M059J (cell line): ENCODE data around the gene NET1. TPM values are rescaled to one million over a fixed set of nuclear protein-coding genes. Genes with fewer than 3 reads are reported as not detected.
"Not testable (repeated sequence)": the region's sequence is repeated elsewhere in the genome, so short reads cannot be mapped to it uniquely, and the experiment has no call there.

Source experiments
- DNase-seq: peaks from one replicate; pipeline ENCODE4 v3.0.0-alpha.2; 2012; ENCODE audit warnings: low read depth
- total RNA-seq: library from RNA; depleted of rRNA; stranded (reverse); fragments of >200 nt; shearing (Covaris generic); gene quantifications from 2 replicates; pipeline ENCODE4 v1.2.3, GENCODE V29; 2014

Gene NET1
- total RNA-seq, 1 experiment from 2014 or later = 16.3 TPM

DNA sequence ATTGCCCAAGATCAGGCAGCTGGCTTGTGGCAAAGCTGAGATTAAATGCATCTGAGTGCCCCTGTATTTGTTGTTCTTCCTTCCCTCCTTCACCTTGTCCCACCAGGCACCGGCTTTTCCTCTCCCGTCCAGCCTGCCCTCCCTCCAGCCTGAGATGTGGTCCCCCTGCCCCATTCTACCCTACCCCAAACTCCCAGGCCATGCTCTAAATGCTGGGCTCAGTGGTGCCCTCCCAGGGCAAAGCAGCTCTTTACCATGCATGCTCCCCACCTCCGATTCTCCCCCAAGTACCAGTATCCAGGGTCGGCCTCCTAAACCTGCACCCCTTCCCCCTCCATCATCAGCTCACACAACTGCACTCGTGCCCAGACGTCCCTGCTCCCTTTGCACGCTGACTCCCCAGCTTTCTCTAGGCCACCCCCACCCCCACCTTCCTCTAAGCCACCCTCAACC is 50.5 kb downstream of the NET1 start:
- DNase-seq = no peak

DNA sequence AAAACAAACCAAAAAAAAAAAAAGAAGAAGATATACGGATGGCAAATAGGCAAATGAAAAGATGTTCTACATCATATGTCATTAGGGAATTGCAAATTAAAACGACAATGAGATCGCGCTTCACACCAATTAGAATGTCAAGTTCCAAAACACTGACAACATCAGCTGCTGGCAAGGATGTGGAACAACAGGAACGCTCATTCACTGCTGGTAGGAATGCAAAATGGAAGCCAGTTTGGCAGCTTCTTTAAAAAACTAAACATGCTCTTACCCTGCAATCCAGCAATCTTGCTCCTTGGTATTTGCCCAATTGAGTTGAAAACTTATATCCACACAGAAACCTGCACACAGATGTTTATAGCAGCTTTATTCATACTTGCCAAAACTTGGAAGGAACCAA is 52.2 kb downstream of the NET1 start:
- no peak for DNase-seq

DNA sequence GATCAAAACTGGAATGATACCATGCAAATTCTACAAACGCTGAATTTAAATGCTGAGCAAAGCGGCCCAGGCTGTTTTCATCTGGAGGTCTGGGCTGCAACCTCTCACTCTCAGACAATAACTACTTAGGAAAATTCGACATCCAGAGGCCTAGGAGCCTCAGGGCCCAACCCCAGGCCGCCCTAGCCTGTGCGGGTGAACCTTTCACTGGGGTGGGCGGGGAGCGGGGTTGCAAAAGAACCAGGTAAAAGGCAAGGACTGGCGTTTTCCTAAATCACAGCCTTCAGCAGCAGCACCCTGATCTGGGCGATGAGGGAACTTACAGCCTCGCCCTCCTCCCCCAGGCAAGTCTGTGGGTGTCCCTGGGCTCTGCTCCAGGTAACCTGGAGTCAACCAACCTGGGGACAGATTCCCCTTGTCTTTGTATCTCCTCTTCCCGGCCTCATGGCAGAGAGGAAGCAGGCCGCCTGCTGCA is 53.7 kb downstream of the NET1 start:
- no peak for DNase-seq

DNA sequence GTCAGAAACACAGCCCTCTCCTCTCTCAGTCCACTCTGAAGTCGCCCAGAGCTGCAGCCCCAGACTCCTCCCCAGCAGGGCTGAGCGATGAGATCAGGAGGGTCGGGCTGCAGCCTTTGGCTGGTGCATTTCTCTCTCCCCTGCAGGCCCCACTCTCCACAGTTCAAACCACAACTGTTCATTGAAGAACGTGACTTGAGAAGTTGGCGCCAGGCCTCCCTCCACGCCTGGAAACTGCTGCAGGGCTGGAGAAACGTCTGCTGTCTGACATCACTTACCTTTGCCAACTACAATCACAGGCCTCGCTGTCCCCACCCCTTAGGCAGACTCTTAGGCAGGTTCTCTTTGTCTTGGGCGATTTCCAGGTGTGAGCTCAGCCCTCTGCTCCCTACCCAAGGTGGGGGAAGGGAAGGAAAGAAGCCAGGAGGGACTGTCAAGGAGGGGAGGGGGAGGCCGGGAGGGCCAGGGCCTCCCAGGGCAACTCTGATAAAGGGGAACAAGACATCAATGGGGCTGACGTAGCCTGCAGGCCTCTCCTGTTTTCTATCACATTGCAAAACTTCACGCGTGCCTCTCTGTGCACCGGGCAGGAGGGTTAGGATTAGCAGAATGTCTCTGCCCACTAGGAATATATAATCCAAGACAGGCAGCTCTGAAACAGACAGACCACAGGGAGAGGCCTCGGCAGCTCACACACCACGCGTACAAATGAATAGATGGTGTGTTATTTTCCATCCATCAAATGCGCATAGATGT is 54.3 kb downstream of the NET1 start:
- peak; percentile 83 for DNase-seq

DNA sequence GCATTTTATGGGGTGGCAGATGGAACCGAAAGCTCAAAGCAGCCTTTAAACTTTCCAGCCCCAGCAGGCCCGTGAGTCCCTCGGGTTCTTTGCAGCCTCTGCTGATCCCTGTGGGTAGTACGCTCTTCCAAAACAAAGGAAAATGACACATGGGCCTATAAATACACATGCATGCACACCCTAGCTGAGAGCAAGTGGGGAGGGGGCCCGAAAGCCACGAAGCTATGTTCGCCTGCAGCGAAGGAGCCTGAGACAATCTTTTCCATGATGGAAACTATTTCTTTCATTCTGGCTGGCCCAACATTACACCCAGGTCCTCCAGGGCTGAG is 54.8 kb downstream of the NET1 start:
- DNase-seq = no peak

DNA sequence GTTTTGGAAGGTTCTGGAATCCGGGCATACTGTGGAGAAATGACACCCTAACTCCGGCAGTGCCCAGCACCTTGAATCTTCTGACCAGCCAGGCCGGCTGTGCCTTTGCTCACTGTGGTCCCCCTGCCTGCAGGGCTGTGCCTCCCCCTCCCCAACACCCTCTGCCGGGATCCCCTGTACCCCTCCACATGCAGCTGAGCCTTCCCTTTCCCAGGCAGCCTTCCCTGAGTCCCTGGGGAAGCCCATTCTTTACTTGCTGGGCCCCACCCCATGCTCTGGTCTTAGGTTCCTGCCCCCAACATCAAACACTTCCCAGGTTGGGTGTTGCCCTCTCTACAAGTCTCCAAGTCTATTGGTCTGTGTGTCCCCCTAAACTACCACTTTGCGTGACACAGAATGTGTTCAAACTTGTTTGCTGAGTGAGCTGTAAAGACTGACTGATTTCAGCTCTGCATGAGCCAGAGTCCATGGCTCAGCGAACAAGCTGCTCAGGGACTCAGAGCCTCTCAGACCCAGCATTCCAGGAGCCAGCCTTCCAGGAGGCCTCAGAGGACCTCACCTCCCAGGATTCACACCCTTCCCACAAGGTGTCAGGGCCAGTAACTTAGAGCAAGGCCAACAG is 55.4 kb downstream of the NET1 start:
- DNase-seq = no peak

DNA sequence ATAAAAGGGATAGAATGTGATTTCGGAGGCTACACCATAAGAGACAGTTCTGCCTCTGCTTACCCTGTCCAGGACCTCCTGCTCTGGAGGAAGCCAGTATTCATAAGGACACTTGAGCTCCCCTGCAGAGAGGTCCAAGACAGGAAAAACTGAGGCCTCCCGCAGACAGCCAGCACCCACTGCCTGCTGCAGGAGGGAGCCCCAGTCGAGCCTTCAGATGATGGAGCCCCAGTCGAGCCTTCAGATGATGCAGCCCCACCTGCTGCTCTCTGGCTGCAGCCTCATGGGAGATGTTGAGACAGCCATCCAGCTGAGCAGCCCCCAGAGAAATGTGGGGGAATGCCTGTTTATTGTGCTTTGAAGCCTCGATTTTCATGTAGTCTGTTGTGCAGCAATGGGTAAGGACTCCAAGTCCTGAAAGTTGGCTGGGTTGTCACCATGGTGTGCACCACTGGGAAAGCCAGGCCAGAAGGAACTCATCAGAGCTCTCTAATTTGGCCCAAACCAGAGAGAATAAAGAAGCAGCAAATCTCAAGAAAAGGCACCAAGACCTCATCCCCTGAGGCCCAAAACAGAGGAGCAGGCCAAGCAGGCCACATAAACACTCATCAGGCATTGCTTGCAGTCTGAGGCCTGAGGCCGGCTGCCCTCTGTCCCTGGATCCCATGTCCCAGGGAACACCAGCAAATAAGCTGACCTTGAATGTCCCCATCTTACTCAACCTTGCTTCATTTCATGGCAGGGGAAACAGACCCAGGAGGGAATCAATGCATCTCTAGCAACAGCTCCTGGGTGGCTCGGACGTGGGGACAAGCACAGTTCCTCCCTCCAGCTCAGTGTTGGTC is 56.1 kb downstream of the NET1 start:
- no peak for DNase-seq

DNA sequence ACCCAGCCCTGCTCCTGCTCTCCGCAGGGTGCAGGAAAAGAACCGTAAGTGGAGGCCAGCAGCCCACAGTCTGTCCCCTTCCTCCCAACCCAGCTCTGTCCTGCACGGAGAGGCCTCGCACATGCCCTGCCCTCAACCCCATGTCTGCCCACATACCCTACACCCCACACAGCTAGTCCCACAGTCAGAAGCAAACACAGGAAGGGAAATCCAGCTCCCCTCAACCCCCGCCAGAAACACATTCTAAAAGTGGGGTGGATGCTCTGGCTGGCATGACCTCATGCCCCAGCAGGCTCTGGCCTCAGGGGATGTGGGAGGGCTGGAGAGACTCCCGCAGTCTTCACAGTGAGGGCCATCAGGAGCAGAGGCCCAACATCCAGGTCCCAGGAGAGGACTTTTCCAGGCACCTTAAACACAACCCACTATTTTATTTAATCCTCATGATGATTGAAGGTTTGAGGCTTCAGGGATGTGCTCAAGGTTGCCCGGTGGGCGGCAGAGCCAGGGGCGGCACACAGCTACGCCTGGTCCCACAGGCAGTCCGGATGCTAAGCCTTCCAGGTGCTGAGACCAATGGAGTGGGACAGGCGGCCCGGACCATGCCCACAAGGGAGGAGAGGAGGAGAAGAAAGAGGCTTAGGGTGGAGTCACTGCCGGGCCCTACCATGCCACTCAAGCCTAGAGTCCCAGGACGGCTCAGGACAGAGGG is 57.1 kb downstream of the NET1 start:
- DNase-seq = no peak

DNA sequence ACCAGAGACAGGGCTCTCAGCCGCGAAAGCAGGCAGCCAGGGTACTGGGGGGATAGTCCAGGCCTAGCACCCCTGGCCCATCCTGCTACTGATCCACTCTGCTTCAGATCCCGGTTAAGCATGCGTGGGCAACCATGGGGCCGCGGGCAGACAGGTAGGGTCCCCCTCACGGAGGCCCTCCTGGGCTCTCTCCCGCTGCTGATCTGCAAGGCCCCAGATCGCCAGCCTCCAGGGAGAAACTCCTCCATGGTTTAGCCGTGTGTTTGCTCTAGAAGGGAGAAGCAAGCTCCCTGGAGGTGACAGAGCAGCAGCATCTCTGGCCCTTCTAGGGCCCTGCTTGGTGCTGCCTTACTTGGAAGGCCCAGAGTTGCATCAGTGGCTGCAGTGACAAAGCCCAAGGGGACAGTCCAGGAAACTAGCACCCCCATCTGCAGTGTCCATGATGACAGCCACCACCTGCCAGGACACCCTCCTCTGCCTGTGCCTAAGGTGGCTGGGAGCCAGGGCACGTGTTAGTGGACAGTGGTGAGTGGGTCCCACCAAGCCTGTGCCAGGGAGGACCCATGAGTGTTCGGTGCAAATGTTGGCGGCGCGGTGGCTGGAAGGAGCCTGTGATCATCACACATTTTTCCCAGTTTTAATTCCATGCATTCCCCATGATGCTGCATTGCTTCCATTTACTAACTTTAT is 57.9 kb downstream of the NET1 start:
- DNase-seq = no peak

DNA sequence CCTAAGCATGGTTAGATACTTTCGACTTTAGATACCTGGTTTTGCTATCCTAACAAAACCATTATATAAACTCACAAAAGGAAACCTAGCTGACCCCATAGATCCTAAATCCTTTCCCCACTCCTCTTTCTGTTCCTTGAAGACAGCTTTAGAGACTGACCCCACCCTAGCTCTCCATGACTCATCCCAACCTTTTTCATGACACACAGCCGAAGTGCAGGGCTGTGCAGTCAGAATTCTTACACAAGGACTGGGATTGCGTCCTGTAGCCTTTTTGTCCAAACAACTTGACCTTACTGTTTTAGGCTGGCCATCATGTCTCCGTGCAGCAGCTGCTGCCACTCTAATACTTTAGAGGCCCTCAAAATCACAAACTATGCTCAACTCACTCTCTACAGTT is 62.3 kb downstream of the NET1 start:
- not testable (repeated sequence) for DNase-seq

DNA sequence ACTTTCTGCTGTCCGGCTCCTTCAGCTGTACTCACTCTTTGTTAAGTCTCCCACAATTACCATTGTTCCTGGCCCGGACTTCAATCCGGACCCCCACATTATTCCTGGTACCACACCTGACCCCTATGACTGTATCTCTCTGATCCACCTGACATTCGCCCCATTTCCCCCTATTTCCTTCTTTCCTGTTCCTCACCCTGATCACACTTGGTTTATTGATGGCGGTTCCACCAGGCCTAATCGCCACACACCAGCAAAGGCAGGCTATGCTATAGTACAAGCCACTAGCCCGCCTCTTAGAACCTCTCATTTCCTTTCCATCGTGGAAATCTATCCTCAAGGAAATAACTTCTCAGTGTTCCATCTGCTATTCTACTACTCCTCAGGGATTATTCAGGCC is 62.7 kb downstream of the NET1 start:
- not testable (repeated sequence) for DNase-seq

DNA sequence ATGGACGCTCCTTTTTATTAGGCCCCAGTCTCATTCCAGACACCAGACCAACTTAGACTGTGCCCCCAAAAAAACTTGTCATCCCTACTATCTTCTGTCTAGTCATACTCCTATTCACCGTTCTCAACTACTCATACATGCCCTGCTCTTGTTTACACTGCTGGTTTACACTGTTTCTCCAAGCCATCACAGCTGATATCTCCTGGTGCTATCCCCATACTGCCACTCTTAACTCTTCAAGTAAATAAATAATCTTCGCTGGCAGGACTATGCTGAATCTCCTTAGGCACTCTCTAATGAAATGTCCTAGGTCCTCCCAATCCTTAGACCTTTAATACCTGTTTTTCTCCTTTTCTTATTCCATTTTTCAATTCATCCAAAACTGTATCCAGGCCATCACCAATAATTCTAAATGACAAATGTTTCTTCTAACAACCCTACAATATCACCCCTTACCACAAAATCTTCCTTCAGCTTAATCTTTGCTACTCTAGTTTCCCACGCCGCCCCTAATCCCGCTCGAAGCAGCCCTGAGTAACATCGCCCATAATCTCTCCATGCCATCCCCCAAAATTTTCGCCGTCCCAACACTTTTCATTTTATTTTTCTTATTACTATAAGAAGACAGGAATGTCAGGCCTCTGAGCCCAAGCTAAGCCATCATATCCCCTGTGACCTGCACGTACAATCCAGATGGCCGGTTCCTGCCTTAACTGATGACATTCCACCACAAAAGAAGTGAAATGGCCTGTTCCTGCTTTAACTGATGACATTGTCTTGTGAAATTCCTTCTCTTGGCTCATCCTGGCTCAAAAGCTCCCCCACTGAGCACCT is 63.8 kb downstream of the NET1 start:
- DNase-seq = not testable (repeated sequence)

DNA sequence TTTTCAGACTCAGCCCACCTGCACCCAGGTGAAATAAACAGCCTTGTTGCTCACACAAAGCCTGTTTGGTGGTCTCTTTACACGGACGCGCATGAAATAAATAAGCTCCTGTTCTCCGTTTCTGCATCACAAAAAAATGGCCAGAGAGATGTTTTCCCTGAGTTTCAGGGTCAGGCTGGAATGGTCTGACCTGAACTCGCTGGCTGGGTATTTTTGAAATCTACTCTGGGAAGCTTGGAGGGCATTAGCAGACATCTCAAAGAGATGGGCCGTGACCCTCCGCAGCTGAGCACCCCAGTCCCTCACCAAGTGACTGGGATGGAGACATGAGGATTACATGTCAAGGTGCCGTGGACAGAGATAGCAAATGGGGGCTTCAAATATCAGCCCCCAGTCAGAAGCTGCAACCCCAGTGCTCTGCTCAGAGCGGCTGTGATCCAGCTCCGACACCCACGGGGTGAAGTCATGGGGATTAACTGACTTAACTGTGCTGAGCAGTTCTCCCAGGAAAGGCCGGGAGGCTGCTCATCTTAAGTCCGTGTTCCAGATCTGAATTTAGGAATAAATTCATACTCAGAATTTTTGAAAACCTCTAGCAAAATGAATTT is 64.7 kb downstream of the NET1 start:
- no peak for DNase-seq

DNA sequence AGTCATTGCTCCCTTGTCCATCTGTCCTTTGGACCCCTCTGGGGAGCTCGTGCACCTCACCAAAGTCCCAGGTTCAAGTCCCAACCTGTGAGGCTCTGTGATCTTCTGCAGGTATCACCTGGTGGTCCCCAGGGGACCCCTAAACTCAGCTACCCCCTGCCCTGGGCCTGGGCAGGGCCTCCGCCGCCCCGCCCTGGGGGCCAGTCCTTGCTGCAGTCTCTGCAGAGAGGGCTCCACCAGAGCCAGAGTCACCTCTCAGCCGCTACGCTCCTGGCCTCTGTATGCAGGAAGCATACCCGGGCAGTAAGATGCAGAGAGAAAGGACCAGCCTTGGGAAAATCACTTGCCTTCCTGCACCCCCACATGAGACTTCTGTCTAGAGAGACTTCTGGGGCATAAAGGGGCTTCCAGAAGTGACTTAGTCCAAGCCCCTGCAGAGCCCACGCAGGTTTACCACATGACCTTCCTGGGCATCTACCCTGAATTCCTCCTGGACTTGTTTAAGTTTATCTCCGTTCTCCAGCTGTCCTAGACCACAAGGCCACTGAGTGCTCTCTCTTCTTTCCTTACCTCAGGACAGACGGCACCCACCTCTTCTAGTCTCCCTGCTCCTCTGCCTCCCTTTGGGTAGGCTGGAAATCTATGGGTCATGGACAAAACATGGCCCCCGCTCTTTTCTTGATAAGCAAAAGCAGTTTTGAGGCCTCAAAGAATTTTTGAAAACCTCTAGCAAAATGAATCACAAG is 65.8 kb downstream of the NET1 start:
- DNase-seq = no peak

DNA sequence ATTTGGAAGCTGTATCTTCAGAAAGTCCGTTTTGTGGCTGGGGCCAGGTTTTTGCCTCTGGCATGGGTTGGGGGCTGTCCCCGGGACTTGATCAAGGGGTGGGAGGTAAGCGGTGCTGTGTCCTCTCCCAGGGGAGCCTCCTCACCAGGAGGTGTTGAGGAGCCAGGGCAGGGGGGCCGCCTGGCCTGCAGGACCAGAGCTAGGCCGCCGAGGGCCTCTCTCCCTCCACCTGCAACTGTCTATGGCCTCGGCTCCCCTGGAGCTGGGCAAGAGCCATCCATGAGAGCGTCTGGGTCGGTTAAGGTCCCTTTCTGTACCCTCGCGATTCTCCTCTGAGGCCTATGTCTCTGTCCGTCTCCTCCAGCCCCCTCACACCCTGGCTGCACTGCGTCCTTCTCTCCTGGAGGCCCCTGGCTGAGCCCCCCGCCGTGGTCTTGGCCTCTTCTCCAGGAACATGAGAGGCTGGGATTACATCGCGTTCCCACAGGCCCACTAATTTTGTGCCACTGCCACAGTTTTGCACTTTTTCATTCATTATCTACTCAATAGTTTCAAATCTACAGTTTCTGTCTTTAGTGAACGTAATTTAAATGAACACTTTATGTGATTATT is 66.4 kb downstream of the NET1 start:
- DNase-seq = no peak

DNA sequence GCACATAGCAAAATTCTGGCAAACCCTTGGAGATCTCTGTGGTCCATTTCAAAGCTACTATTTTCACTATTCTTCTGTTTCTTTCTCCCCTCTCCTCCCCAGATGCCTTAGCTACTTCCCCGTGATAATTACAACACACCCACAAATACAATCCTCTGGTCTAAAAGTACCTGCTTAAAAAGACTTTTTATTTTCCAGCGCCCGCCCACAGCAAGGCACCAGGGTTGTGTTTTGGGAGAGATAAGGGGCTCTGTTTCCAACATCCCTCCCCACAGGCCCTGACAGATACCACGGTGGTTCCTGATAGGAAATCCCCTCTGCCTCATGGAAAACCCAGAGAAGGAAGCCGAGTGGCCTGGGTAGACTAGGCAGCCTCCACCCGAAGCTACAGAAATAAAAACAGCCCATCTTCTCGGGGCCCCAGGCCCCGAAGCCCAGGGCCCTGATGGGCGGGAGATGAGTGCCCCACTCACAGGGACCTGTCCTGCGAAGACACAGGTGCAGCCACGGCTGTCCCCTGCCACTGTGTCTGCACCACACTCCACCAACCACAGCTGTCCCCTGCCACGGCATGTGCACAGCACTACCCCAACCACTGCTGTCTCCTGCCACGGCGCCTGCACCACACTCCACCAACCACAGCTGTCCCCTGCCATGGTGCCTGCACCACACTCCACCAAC is 67.3 kb downstream of the NET1 start:
- no peak for DNase-seq

DNA sequence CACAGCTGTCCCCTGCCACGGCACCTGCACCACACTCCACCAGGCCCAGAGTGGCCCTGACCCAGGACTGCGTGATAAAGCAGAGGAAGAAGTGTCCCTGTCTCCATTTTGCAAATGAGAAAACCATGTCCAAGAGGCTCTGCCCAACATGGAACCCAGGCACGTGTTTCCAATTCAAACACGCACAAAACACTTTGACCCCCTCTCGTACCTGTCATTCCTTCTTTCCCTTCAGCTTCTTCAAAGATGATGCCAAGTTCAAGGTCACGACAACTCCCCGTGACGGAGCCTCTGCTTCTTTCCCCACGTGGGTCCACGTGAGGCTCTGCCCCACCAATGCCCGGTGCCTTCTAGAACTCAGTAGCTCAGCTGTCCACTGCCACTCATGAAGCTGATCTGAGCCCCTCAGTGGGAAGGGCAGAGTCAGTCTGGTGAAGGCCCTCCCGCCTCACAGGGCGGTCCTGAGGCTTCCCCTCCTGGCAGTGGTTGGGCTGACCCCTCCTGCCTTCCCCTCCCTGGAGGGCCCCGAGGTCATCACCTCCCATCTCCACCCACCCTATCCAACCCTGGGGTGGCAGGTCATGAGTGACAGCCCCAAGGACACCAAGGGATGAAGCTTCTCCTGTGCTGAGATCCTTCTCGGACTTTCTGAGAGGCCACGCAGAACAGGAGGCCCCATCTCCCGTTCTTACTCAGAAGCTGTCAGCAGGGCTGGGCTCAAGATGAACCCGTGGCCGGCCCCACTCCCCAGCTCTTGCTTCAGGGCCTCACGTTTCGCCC is 68.0 kb downstream of the NET1 start:
- no peak for DNase-seq
